Colonic mucosa (tissue), 4 donors: Measurements from ENCODE around the gene CALD1. TPM values are rescaled to one million over a fixed set of nuclear protein-coding genes. Genes with fewer than 3 reads are reported as not detected.

Source experiments
- DNase-seq: peaks from one replicate; pipeline ENCODE4 v3.0.0-alpha.2; 2020
- H3K27ac ChIP-seq: fragments of 200-600 bp; one replicate; pipeline ENCODE4 v1.8.0; 2021
- H3K27me3 ChIP-seq: fragments of 200-600 bp; one replicate; pipeline ENCODE4 v1.8.0; 2021
- H3K36me3 ChIP-seq: fragments of 200-600 bp; one replicate; pipeline ENCODE4 v1.8.0; 2021
- H3K4me1 ChIP-seq: fragments of 200-600 bp; one replicate; pipeline ENCODE4 v1.8.0; 2021; ENCODE audit warnings: mild to moderate bottlenecking
- H3K4me3 ChIP-seq: fragments of 200-600 bp; one replicate; pipeline ENCODE4 v1.8.0; 2021
- H3K9ac ChIP-seq, 2 donors: one replicate each; pipeline ENCODE4 v1.7.0; 2013; ENCODE audit warnings: control low read depth in 2 of 2, low read depth in 2 of 2, low read length in 2 of 2
- H3K9me3 ChIP-seq: fragments of 200-600 bp; one replicate; pipeline ENCODE4 v1.8.0; 2021
- CTCF ChIP-seq: fragments of 200-600 bp; IDR thresholded peaks from one replicate; pipeline ENCODE4 v1.8.0; 2022; ENCODE audit warnings: antibody characterized with exemption, mild to moderate bottlenecking
- intact Hi-C: fragments of 100-400 bp; cut with DNase I; formaldehyde crosslinking; loops from one replicate; pipeline ENCODE4 v1.14.1; 2022
- total RNA-seq, 2 donors: library from RNA; stranded (reverse); fragmentation: NEBNext Ultra II Directional in 1 of 2; extraction: Animal tissue kit (Norgen Biotek cat#: 25700) in 1 of 2; gene quantifications; one replicate each; pipeline ENCODE4 v1.2.1, GENCODE V29; 2021
- donor health status: healthy.
- donor health status: DM: no; HTN: no; CAD: no.
- donor health status: DM: no; HTN: no; CAD: no.

CALD1 gene
- total RNA-seq, 2 donors from 2014 or later, result 27.4 to 193 TPM

- Histone ChIP-seq H3K9me3 (no peaks in the 10 kb centered on the region), H3K27me3 (no peaks in the 10 kb centered on the region), H3K4me1 (no peaks in the 10 kb centered on the region), H3K36me3 (no peaks in the 10 kb centered on the region), H3K27ac (no peak overlapping the region), H3K4me3 (no peak overlapping the region), H3K9ac (no peak overlapping the region)
- no peak for DNase-seq
- intact Hi-C loops, result no loop called here
- TF ChIP-seq CTCF, result no peak
Measured at GRCh38 chr7:134939136-134939535, 159.7 kb downstream of the CALD1 start.

DNA sequence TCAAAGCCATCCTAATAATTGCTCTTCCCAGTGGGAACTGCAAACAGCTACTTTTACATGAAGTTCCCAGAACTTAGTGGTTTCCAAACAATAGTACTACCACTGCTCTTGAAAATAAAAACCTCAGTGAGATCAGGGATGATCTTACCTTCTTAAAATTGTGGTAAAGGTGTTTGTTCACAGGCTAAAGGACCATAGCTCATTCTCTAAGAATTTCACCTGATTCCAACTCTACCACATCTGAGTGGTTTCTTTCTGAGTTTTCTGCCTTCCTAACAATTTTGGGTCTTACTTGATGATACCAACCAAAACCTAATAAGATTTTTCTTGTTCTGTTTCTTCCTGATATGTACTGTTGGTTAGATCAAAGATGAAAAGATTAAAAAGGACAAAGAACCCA is 161.3 kb downstream of the CALD1 start:
- intact Hi-C loops, result no loop called here

GRCh38 chr7:134941185-134941900 is 161.9 kb downstream of the CALD1 start:
- intact Hi-C loops, result no loop called here

More for the DNA sequence above, 161.3 kb downstream of the CALD1 start:
- no peak for DNase-seq
- no peak for TF ChIP-seq CTCF
- Histone ChIP-seq H3K9me3 (no peaks in the 10 kb centered on the region), H3K27me3 (no peaks in the 10 kb centered on the region), H3K27ac (no peak overlapping the region), H3K9ac (no peak overlapping the region), H3K4me1 (no peaks in the 10 kb centered on the region), H3K36me3 (no peaks in the 10 kb centered on the region), H3K4me3 (no peak overlapping the region)

GRCh38 chr7:134941952-134942351 is 162.5 kb downstream of the CALD1 start:
- no peaks in the 10 kb centered on the region for H3K4me1 ChIP-seq
- no peak overlapping the region for H3K27ac ChIP-seq
- H3K9ac ChIP-seq, result no peak overlapping the region
- H3K27me3 ChIP-seq, result no peaks in the 10 kb centered on the region
- H3K4me3 ChIP-seq, result no peak overlapping the region
- H3K36me3 ChIP-seq, result no peaks in the 10 kb centered on the region
- intact Hi-C loops, result no loop called here
- DNase-seq, result no peak
- no peaks in the 10 kb centered on the region for H3K9me3 ChIP-seq
- TF ChIP-seq CTCF, result no peak

More at GRCh38 chr7:134941185-134941900, 161.9 kb downstream of the CALD1 start:
- Histone ChIP-seq H3K9me3 (no peaks in the 10 kb centered on the region), H3K4me3 (no peak overlapping the region), H3K4me1 (no peaks in the 10 kb centered on the region), H3K9ac (no peak overlapping the region), H3K27ac (no peak overlapping the region), H3K36me3 (no peaks in the 10 kb centered on the region), H3K27me3 (no peaks in the 10 kb centered on the region)
- no peak for DNase-seq
- TF ChIP-seq CTCF, result no peak

GRCh38 chr7:134942690-134943466 is 163.4 kb downstream of the CALD1 start:
- Histone ChIP-seq H3K9me3 (no peaks in the 10 kb centered on the region), H3K27ac (no peak overlapping the region), H3K27me3 (no peaks in the 10 kb centered on the region), H3K4me3 (no peak overlapping the region), H3K4me1 (no peaks in the 10 kb centered on the region), H3K36me3 (no peaks in the 10 kb centered on the region), H3K9ac (no peak overlapping the region)
- no peak for DNase-seq
- intact Hi-C loops, result no loop called here
- no peak for TF ChIP-seq CTCF
